Left renal cortex interstitium (tissue), 4 donors: Measurements from ENCODE around the gene CHODL. TPM values are rescaled to one million over a fixed set of nuclear protein-coding genes. Genes with fewer than 3 reads are reported as not detected.

Experiments used
- DNase-seq, 4 donors: peaks; one replicate each; pipeline ENCODE4 v3.0.0-alpha.2; 2013; ENCODE audit warnings: low read depth in 4 of 4, low spot score in 2 of 4, missing footprints in 1 of 4
- polyA plus RNA-seq, 4 donors: library from polyadenylated mRNA; unstranded; fragments of 120-200 nt; gene quantifications; one replicate each; pipeline ENCODE4 v1.2.1, GENCODE V29; 2013; ENCODE audit not compliant: insufficient read length in 4 of 4

Gene CHODL
- polyA plus RNA-seq = 10 to 100 TPM; 27.7 to 72.6 (median 57.8) TPM

GRCh38 chr21:18244671-18245463 is at the start of gene CHODL:
CHODL (plus strand) TSS chr21:18244833; CDS start chr21:18245224, 391 bp downstream.
- DNase-seq = no peak

- no peak for DNase-seq
Observed at GRCh38 chr21:18204931-18205330, 39.7 kb upstream of the CHODL start.

- no peak for DNase-seq
Observed at GRCh38 chr21:18218331-18218730, 26.3 kb upstream of the CHODL start.

GRCh38 chr21:18220498-18220897 is 24.1 kb upstream of the CHODL start:
- no peak for DNase-seq

- no peak for DNase-seq
Observed at GRCh38 chr21:18222346-18222745, 22.3 kb upstream of the CHODL start.

- no peak for DNase-seq
Observed at GRCh38 chr21:18228060-18228739, 16.4 kb upstream of the CHODL start.

DNA sequence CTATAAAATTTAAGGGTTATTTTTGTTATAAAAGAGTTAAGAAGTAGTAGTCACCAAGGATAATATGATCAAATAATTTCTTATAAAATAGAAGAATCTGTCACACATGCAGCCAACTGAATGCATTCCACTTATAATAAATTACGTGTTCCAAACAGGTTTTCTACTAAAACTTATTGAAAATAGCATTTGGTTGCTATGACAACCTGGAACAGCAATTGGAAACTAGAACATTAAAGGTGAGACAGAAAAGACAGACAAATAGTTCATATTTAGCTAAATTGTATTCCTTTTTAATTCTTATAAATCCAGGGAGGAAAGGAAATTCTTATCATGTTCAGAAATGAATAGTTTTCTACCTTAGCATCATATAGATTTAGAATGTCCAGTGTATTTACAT is 9.1 kb upstream of the CHODL start:
- DNase-seq = no peak

DNA sequence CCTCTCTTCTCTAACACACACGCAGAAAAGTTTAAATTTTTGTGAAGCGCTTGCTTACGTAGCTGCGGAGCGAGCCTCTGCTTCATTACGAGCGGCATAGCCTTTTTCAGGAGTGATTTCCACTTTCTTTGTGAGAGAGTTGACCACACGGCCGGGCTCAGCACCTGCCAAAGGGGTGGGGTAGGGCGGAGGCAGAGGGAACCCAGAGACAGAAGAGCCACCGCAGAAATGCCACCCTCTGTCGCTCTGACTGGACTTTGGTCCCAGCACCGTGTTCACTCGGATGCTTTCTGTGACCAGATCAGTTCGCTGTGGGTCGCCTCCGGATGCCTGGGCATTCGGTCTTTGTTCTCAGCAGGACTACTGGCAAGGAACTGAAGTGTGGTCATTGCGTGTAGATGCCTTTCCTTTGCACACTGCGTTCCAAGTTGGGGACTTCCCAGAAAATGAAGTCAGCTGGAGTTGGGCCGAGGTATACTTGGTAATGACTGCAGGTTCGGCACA is 883 bp downstream of the CHODL start:
- peak in 1 of 4 donors; percentile 51 for DNase-seq

DNA sequence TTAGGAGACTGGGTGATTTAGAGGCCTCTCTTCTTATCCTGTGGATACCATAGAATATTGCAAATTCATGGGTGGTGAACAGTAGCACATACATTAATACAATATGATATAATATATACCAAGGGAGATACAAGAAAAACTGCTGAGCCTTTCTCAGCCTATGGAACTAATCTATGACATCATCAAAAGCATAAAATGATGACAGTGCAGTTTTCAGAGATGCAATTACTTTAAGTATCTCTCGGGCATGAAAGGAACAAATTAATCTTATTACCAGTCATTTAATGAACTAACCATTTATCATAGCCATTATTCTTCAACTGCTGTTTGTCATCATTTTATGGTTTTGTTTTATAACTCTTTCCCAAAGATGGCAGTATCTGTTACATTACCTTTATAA is 3.5 kb downstream of the CHODL start:
- no peak for DNase-seq

DNA sequence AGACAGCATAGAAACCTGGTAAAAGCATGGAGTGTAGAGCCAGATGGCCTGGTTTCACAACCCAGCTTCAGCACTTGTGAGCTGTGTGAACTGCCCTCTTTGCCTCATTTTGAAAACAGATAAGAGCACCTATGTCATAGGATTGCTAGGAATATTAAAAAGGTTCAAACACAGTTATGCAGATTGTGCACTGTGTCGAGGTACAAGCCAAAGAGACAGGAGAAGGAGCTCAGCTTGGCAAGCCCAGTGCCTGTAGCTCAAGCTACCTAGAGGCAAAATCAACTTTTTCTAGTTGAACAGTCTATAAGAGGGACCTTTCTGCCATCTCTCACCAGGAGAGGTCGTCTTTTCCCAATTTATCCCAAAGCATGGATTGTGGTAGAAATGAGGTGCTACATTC is 5.0 kb downstream of the CHODL start:
- no peak for DNase-seq

GRCh38 chr21:18251065-18251464 is 6.4 kb downstream of the CHODL start:
- DNase-seq = no peak

DNA sequence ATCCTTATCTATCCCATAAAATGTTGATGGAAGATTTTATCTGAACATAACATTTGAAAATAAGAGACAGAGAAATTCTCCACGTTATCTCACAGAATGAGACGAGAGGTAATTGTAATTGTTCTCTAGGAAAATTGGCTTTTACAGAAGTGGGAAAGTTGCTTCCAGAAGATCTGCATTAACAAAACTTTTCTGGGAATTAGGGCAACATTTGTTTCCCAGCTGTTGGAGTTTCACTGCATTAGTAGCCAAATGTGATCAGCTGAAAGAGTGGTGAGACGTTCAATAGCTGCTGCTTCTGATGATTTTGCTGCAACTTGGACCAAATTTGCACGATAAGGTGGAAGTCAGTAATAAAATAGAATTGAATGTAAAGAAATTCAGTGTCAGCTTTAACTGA is 7.6 kb downstream of the CHODL start:
- no peak for DNase-seq

GRCh38 chr21:18252680-18253079 is 8.0 kb downstream of the CHODL start:
- no peak for DNase-seq

GRCh38 chr21:18253221-18253620 is 8.6 kb downstream of the CHODL start:
- DNase-seq = no peak

DNA sequence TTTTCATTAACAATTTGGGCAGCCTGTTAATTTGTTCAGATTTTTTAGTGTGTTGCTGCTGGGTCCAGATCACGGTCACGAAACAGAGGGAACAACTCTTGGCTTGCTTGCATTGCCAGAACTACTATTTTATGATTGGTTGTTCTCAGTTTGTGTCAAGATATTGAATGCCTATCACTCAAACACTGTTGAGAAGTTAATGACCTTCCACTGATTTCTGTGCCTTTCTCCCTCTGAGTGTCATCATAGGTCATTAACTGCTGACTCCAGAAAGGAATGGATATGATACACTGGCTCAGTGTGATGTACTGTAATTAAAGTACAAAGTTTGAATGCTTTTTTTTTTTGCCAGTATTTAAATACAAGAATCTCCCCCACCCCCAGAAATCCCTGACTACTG is 9.2 kb downstream of the CHODL start:
- no peak for DNase-seq

DNA sequence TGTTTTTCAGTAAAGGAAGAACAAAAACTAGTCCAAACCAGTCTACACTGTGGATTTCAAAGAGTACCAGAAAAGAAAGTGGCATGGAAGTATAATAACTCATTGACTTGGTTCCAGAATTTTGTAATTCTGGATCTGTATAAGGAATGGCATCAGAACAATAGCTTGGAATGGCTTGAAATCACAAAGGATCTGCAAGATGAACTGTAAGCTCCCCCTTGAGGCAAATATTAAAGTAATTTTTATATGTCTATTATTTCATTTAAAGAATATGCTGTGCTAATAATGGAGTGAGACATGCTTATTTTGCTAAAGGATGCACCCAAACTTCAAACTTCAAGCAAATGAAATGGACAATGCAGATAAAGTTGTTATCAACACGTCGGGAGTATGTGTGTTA is 21.3 kb downstream of the CHODL start:
- DNase-seq = no peak

- DNase-seq = no peak
Observed at GRCh38 chr21:18267496-18267895, 22.9 kb downstream of the CHODL start.

DNA sequence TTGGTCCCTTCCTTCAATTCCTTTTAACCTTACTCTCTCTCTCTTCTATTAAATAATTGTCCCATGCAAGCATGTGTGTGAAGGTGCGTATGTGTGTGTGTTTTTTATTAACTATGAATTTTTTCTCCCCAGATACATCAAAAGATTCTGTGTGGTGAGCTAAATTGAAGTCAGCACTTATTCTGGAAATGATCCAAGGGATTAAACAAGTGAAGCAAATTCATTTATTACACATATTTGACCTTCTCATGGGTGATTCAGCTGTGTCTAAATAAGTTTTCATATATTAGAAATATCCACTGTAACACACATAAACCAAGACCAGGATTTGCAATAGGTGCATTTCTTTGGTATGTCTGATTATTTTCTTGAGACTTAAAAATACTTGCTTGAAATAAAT is 24.3 kb downstream of the CHODL start:
- DNase-seq = no peak

DNA sequence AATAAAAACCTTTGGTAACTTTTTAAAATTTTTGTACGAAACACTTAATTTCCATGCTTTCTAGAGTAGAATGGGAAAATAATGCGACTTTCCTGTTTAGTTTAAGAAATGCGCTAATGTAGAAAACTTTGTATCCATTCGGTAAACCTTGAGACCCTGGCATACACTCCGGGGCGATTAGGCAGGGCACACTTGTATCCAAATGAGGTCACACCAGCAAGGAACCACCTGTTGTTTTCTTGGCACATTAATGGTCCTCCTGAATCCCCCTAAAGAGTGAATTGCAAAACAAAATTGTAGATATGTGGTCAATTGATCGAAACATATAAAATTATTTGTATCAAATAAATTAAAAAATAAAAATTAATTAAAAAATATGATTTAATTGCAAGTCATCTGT is 25.2 kb downstream of the CHODL start:
- DNase-seq = no peak

- no peak for DNase-seq
Observed at GRCh38 chr21:18273400-18273799, 28.8 kb downstream of the CHODL start.

DNA sequence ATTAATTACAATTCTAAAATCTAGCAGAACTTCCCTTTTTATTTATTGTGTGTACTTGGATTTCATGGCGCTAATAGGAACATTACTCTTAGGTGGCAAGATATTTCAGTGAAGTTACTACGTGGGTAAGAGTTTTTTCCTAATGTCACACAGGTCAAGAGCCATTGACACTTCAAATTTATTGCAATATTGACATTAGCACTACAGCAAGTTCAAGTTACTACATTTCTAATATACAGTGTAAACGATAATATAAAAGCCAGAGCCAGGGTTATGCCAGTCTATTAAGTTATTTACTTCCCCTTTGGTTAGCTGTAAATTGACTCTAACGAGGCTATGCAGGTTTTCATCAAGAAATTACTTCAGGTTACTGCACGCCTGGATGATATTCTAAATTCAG is 29.7 kb downstream of the CHODL start:
- no peak for DNase-seq

DNA sequence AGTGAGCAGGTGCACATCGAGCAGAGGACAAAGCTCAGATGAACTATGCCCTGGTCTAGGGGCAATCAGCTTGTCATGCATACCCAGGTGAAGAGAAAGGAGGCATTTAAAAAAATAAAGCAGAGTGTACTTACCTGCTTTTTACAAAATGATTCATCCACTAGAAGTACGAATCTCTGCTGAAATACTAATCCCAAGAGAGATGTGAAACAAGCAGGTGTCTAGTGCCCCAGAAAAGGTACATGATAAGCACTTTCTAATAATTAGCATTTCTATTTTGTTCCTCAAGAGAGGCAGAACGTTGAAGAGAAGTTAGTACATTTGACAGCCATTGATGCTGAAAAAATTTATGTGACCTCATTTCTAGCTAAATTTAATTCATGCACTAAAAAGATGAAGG is 31.1 kb downstream of the CHODL start:
- DNase-seq = no peak
